Measurements from ENCODE around the gene FOXA3.

Gene FOXA3

GRCh38 chr19:45834970-45835369, 29.2 kb upstream of the FOXA3 start:
- Histone ChIP-seq H3K27ac (ENCODE audit: low read depth, low read length) (no peak overlapping the region), H3K4me1 (ENCODE audit: control insufficient read depth, insufficient read depth, low read length) (no peaks in the 10 kb centered on the region), H3K9me3 (ENCODE audit: control insufficient read depth, insufficient read depth, low read depth, low read length) (no peaks in the 10 kb centered on the region), H3K36me3 (ENCODE audit: control insufficient read depth, insufficient read depth, low read length) (peaks cover 88% of the 10 kb centered on the region), H3K4me3 (ENCODE audit: low read depth, low read length) (no peak overlapping the region), H3K27me3 (ENCODE audit: control insufficient read depth, insufficient read depth, low read length) (no peaks in the 10 kb centered on the region), H3K9ac (ENCODE audit: low read length) (no peak overlapping the region)

- Histone ChIP-seq H3K27ac (ENCODE audit: low read depth, low read length) (no peak overlapping the region), H3K27me3 (ENCODE audit: control insufficient read depth, insufficient read depth, low read length) (no peaks in the 10 kb centered on the region), H3K9ac (ENCODE audit: low read length) (no peak overlapping the region), H3K4me3 (ENCODE audit: low read depth, low read length) (no peak overlapping the region), H3K36me3 (ENCODE audit: control insufficient read depth, insufficient read depth, low read length) (peaks cover 93% of the 10 kb centered on the region), H3K9me3 (ENCODE audit: control insufficient read depth, insufficient read depth, low read depth, low read length) (no peaks in the 10 kb centered on the region), H3K4me1 (ENCODE audit: control insufficient read depth, insufficient read depth, low read length) (no peaks in the 10 kb centered on the region)
Measured at GRCh38 chr19:45842198-45842597, 21.9 kb upstream of the FOXA3 start.

GRCh38 chr19:45847663-45848062, 16.5 kb upstream of the FOXA3 start:
- Histone ChIP-seq H3K36me3 (ENCODE audit: control insufficient read depth, insufficient read depth, low read length) (peaks cover 93% of the 10 kb centered on the region), H3K4me3 (ENCODE audit: low read depth, low read length) (no peak overlapping the region), H3K4me1 (ENCODE audit: control insufficient read depth, insufficient read depth, low read length) (no peaks in the 10 kb centered on the region), H3K27ac (ENCODE audit: low read depth, low read length) (no peak overlapping the region), H3K27me3 (ENCODE audit: control insufficient read depth, insufficient read depth, low read length) (no peaks in the 10 kb centered on the region), H3K9ac (ENCODE audit: low read length) (no peak overlapping the region), H3K9me3 (ENCODE audit: control insufficient read depth, insufficient read depth, low read depth, low read length) (no peaks in the 10 kb centered on the region)

GRCh38 chr19:45848922-45849321, 15.2 kb upstream of the FOXA3 start:
- Histone ChIP-seq H3K27ac (ENCODE audit: low read depth, low read length) (no peak overlapping the region), H3K4me1 (ENCODE audit: control insufficient read depth, insufficient read depth, low read length) (no peaks in the 10 kb centered on the region), H3K9me3 (ENCODE audit: control insufficient read depth, insufficient read depth, low read depth, low read length) (no peaks in the 10 kb centered on the region), H3K4me3 (ENCODE audit: low read depth, low read length) (no peak overlapping the region), H3K27me3 (ENCODE audit: control insufficient read depth, insufficient read depth, low read length) (no peaks in the 10 kb centered on the region), H3K36me3 (ENCODE audit: control insufficient read depth, insufficient read depth, low read length) (peaks cover 93% of the 10 kb centered on the region), H3K9ac (ENCODE audit: low read length) (no peak overlapping the region)

- Histone ChIP-seq H3K27ac (ENCODE audit: low read depth, low read length) (no peak overlapping the region), H3K36me3 (ENCODE audit: control insufficient read depth, insufficient read depth, low read length) (peaks cover 82% of the 10 kb centered on the region), H3K9ac (ENCODE audit: low read length) (no peak overlapping the region), H3K4me3 (ENCODE audit: low read depth, low read length) (no peak overlapping the region), H3K27me3 (ENCODE audit: control insufficient read depth, insufficient read depth, low read length) (no peaks in the 10 kb centered on the region), H3K9me3 (ENCODE audit: control insufficient read depth, insufficient read depth, low read depth, low read length) (no peaks in the 10 kb centered on the region), H3K4me1 (ENCODE audit: control insufficient read depth, insufficient read depth, low read length) (no peaks in the 10 kb centered on the region)
Measured at GRCh38 chr19:45852145-45852750, 11.9 kb upstream of the FOXA3 start.

- Histone ChIP-seq H3K9me3 (ENCODE audit: control insufficient read depth, insufficient read depth, low read depth, low read length) (no peaks in the 10 kb centered on the region), H3K4me3 (ENCODE audit: low read depth, low read length) (no peak overlapping the region), H3K27ac (ENCODE audit: low read depth, low read length) (no peak overlapping the region), H3K27me3 (ENCODE audit: control insufficient read depth, insufficient read depth, low read length) (no peaks in the 10 kb centered on the region), H3K36me3 (ENCODE audit: control insufficient read depth, insufficient read depth, low read length) (peaks cover 76% of the 10 kb centered on the region), H3K9ac (ENCODE audit: low read length) (no peak overlapping the region), H3K4me1 (ENCODE audit: control insufficient read depth, insufficient read depth, low read length) (no peaks in the 10 kb centered on the region)
Measured at GRCh38 chr19:45852983-45853382, 11.1 kb upstream of the FOXA3 start.

GRCh38 chr19:45854167-45854778, 9.9 kb upstream of the FOXA3 start:
- H3K4me3 ChIP-seq (ENCODE audit: low read depth, low read length) = no peak overlapping the region
- no peak overlapping the region for H3K27ac ChIP-seq (ENCODE audit: low read depth, low read length)
- no peaks in the 10 kb centered on the region for H3K9me3 ChIP-seq (ENCODE audit: control insufficient read depth, insufficient read depth, low read depth, low read length)
- H3K27me3 ChIP-seq (ENCODE audit: control insufficient read depth, insufficient read depth, low read length) = no peaks in the 10 kb centered on the region
- peaks cover 73% of the 10 kb centered on the region for H3K36me3 ChIP-seq (ENCODE audit: control insufficient read depth, insufficient read depth, low read length)
- no peaks in the 10 kb centered on the region for H3K4me1 ChIP-seq (ENCODE audit: control insufficient read depth, insufficient read depth, low read length)
- no peak overlapping the region for H3K9ac ChIP-seq (ENCODE audit: low read length)

- no peak overlapping the region for H3K9ac ChIP-seq (ENCODE audit: low read length)
- peaks cover 28% of the 10 kb centered on the region for H3K36me3 ChIP-seq (ENCODE audit: control insufficient read depth, insufficient read depth, low read length)
- no peak overlapping the region for H3K4me3 ChIP-seq (ENCODE audit: low read depth, low read length)
- H3K27me3 ChIP-seq (ENCODE audit: control insufficient read depth, insufficient read depth, low read length) = peaks cover 5% of the 10 kb centered on the region; the same call in 1 of the 2 replicates
- 0 out of 2 replicates have a peak, but pooled peaks cover 11% of the 10 kb centered on the region for H3K4me1 ChIP-seq (ENCODE audit: control insufficient read depth, insufficient read depth, low read length)
- no peak overlapping the region for H3K27ac ChIP-seq (ENCODE audit: low read depth, low read length)
- no peaks in the 10 kb centered on the region for H3K9me3 ChIP-seq (ENCODE audit: control insufficient read depth, insufficient read depth, low read depth, low read length)
Measured at GRCh38 chr19:45860359-45861259, 3.5 kb upstream of the FOXA3 start.

- peaks cover 5% of the 10 kb centered on the region; the same call in 1 of the 2 replicates for H3K27me3 ChIP-seq (ENCODE audit: control insufficient read depth, insufficient read depth, low read length)
- H3K9ac ChIP-seq (ENCODE audit: low read length) = peak overlapping the region; percentile 90
- H3K9me3 ChIP-seq (ENCODE audit: control insufficient read depth, insufficient read depth, low read depth, low read length) = no peaks in the 10 kb centered on the region
- peaks cover 22% of the 10 kb centered on the region for H3K36me3 ChIP-seq (ENCODE audit: control insufficient read depth, insufficient read depth, low read length)
- 0 out of 2 replicates have a peak overlapping the region, but pooled peaks have one; percentile 40 for H3K27ac ChIP-seq (ENCODE audit: low read depth, low read length)
- peaks cover 18% of the 10 kb centered on the region; the same call in 1 of the 2 replicates for H3K4me1 ChIP-seq (ENCODE audit: control insufficient read depth, insufficient read depth, low read length)
- peak overlapping the region; percentile 88 for H3K4me3 ChIP-seq (ENCODE audit: low read depth, low read length)
Measured at GRCh38 chr19:45862271-45862563, 1.9 kb upstream of the FOXA3 start.

- H3K4me3 ChIP-seq (ENCODE audit: low read depth, low read length) = peak within 1 kb of the TSS; percentile 88
- peak within 1 kb of the TSS; percentile 40; the same call in 1 of the 2 replicates for H3K27ac ChIP-seq (ENCODE audit: low read depth, low read length)
- H3K27me3 ChIP-seq (ENCODE audit: control insufficient read depth, insufficient read depth, low read length) = peaks cover 5% of the 10 kb centered on the region; the same call in 1 of the 2 replicates
- peaks cover 22% of the 10 kb centered on the region for H3K36me3 ChIP-seq (ENCODE audit: control insufficient read depth, insufficient read depth, low read length)
- H3K9ac ChIP-seq (ENCODE audit: low read length) = peak within 1 kb of the TSS; percentile 90
- no peaks in the 10 kb centered on the region for H3K9me3 ChIP-seq (ENCODE audit: control insufficient read depth, insufficient read depth, low read depth, low read length)
- H3K4me1 ChIP-seq (ENCODE audit: control insufficient read depth, insufficient read depth, low read length) = peaks cover 18% of the 10 kb centered on the region; the same call in 1 of the 2 replicates
Measured at GRCh38 chr19:45862564-45863334, 1.4 kb upstream of the FOXA3 start, which contains the start of gene SYMPK. Gene SYMPK, minus strand, starts transcription at chr19:45863147. Its CDS starts 8,652 bp downstream, at chr19:45854495.
